HCT116 (cell line): ENCODE measurements around the gene RYR2. TPM values are rescaled to one million over a fixed set of nuclear protein-coding genes. Genes with fewer than 3 reads are reported as not detected.

Source experiments
- ATAC-seq: fragments of 200-7000 bp; cut with Tn5 transposase; 2 replicates; pipeline ENCODE4 v1.9.1; 2020; ENCODE audit warnings: mild to moderate bottlenecking, moderate library complexity
- BruUV-seq: library from RNA; stranded (reverse); fragments of 400-500 nt; replicated peaks from 2 replicates; lab custom pipeline; 2021; lab: Mats Ljungman, UMichigan
- CTCF ChIA-PET: fragments of 300-600 bp; sonication (Branson Sonifier 250); formaldehyde crosslinking; loops from one replicate; lab custom pipeline; 2021; ENCODE audit warnings: antibody characterized with exemption; lab: Charles Lee
- POLR2A ChIA-PET: fragments of 300-600, 350-600 bp; sonication (Branson Sonifier 250); formaldehyde crosslinking; loops from one replicate; lab custom pipeline; 2021; ENCODE audit warnings: antibody characterized with exemption; lab: Charles Lee
- RAD21 ChIA-PET, 2 experiments: fragments of 300-600 bp; sonication (Branson Sonifier 250); formaldehyde crosslinking; loops; one replicate each; lab custom pipeline; 2023; ENCODE audit warnings: low total read pairs in 2 of 2; ENCODE audit not compliant: uncharacterized antibody in 2 of 2, unreplicated experiment in 2 of 2, low non-redundant PET in 1 of 2; lab: Charles Lee
- DNase-seq: peaks from one replicate; pipeline ENCODE4 v3.0.0-alpha.2; 2010; ENCODE audit warnings: low read depth, low spot score
- H2AFZ ChIP-seq: fragments of 200-600 bp; shearing (Covaris generic), sonication (generic); 2 replicates; pipeline ENCODE4 v1.6.1; 2017; ENCODE audit warnings: low read depth, mixed run types, mixed read lengths, antibody characterized with exemption, low read length; ENCODE audit not compliant: poor library complexity, severe bottlenecking
- H3K27ac ChIP-seq: 2 replicates; pipeline ENCODE4 v1.5.1; 2012; ENCODE audit warnings: low read depth, low read length
- H3K27me3 ChIP-seq: fragments of 200-600 bp; sonication (generic); 2 replicates; pipeline ENCODE4 v1.6.1; 2016; ENCODE audit warnings: mixed run types, low read length, mixed read lengths; ENCODE audit not compliant: insufficient read depth
- H3K36me3 ChIP-seq, 2 experiments: fragments of 200-500 bp in 1 of 2; fragments of 200-600 bp in 1 of 2; sonication (Bioruptor generic) in 1 of 2; sonication (generic) in 1 of 2; 2 replicates each; pipeline versions ENCODE4 v1.5.1 to v1.6.1; 2014 to 2016; ENCODE audit warnings: low read length in 2 of 2, inconsistent platforms in 1 of 2, mixed read lengths in 1 of 2, mixed run types in 1 of 2; ENCODE audit not compliant: insufficient read depth in 2 of 2, control insufficient read depth in 1 of 2
- H3K4me1 ChIP-seq, 2 experiments: fragments of 200-600 bp in 1 of 2; sonication (generic) in 1 of 2; 2 replicates each; pipeline versions ENCODE4 v1.5.1 to v1.6.1; 2012 to 2017; ENCODE audit warnings: low read length in 2 of 2, inconsistent platforms in 1 of 2, mild to moderate bottlenecking in 1 of 2, mixed read lengths in 1 of 2, mixed run types in 1 of 2, moderate library complexity in 1 of 2; ENCODE audit not compliant: insufficient read depth in 2 of 2, control insufficient read depth in 1 of 2
- H3K4me2 ChIP-seq: fragments of 200-600 bp; sonication (generic); 2 replicates; pipeline ENCODE4 v1.6.1; 2017; ENCODE audit warnings: mixed run types, low read length, mixed read lengths
- H3K4me3 ChIP-seq, 2 experiments: fragments of 200-600 bp in 1 of 2; sonication (generic) in 1 of 2; replicated peaks in 1 of 2; 2 replicates each; pipeline ENCODE4 v1.5.1; 2011 to 2016; ENCODE audit warnings: low read length in 2 of 2, control low read depth in 1 of 2, low read depth in 1 of 2, mild to moderate bottlenecking in 1 of 2, mixed read lengths in 1 of 2, mixed run types in 1 of 2
- H3K79me2 ChIP-seq: fragments of 200-600 bp; sonication (generic); 2 replicates; pipeline ENCODE4 v1.6.1; 2017; ENCODE audit warnings: mild to moderate bottlenecking, mixed run types, low read length, moderate library complexity, mixed read lengths; ENCODE audit not compliant: insufficient read depth
- H3K9ac ChIP-seq: fragments of 200-600 bp; sonication (generic); 2 replicates; pipeline ENCODE4 v1.6.1; 2016; ENCODE audit warnings: low read length, mixed read lengths
- H3K9me2 ChIP-seq: fragments of 200-600 bp; sonication (generic), shearing (Covaris generic); 2 replicates; pipeline ENCODE4 v1.6.1; 2017; ENCODE audit warnings: mixed run types, mild to moderate bottlenecking, moderate library complexity; ENCODE audit not compliant: insufficient read depth
- H3K9me3 ChIP-seq, 2 experiments: fragments of 200-500 bp in 1 of 2; fragments of 200-600 bp in 1 of 2; sonication (Bioruptor generic) in 1 of 2; sonication (generic) in 1 of 2; 2 replicates each; pipeline ENCODE4 v1.6.1; 2014 to 2017; ENCODE audit warnings: low read length in 2 of 2, mixed read lengths in 2 of 2, inconsistent platforms in 1 of 2, low read depth in 1 of 2, mild to moderate bottlenecking in 1 of 2, mixed run types in 1 of 2, moderate library complexity in 1 of 2; ENCODE audit not compliant: control insufficient read depth in 1 of 2, insufficient read depth in 1 of 2
- H4K20me1 ChIP-seq: fragments of 200-600 bp; sonication (generic), shearing (Covaris generic); 2 replicates; pipeline ENCODE4 v1.6.1; 2017; ENCODE audit warnings: mixed run types, mild to moderate bottlenecking, moderate library complexity; ENCODE audit not compliant: insufficient read depth
- CEBPB ChIP-seq: IDR thresholded peaks from 2 replicates; pipeline ENCODE4 v1.6.1; 2012; ENCODE audit warnings: low read depth
- EGR1 ChIP-seq: IDR thresholded peaks from 2 replicates; pipeline ENCODE4 v1.6.1; 2012; ENCODE audit warnings: low read depth
- ELF1 ChIP-seq: IDR thresholded peaks from 2 replicates; pipeline ENCODE4 v1.6.1; 2012; ENCODE audit warnings: low read depth, borderline replicate concordance
- EZH2 ChIP-seq: fragments of 200-600 bp; sonication (generic); IDR thresholded peaks from 2 replicates; pipeline ENCODE4 v1.6.1; 2017; ENCODE audit warnings: antibody characterized with exemption, mixed run types
- JUND ChIP-seq: IDR thresholded peaks from 2 replicates; pipeline ENCODE4 v1.6.1; 2012
- MAX ChIP-seq: IDR thresholded peaks from 2 replicates; pipeline ENCODE4 v1.6.1; 2012
- POLR2A ChIP-seq: IDR thresholded peaks from 2 replicates; pipeline ENCODE4 v1.7.0; 2011; ENCODE audit warnings: borderline replicate concordance; ENCODE audit not compliant: insufficient read depth, insufficient read length; ENCODE audit errors: extremely low read depth
- SIN3A ChIP-seq: IDR thresholded peaks from 2 replicates; pipeline ENCODE4 v1.6.1; 2012; ENCODE audit warnings: low read depth
- SRF ChIP-seq: IDR thresholded peaks from 2 replicates; pipeline ENCODE4 v1.6.1; 2012; ENCODE audit warnings: low read depth
- TCF7L2 ChIP-seq: IDR thresholded peaks from 2 replicates; pipeline ENCODE4 v1.7.0; 2011; ENCODE audit warnings: borderline replicate concordance, inconsistent platforms; ENCODE audit not compliant: insufficient read depth, insufficient read length; ENCODE audit errors: extremely low read depth
- YY1 ChIP-seq: IDR thresholded peaks from 2 replicates; pipeline ENCODE4 v1.6.1; 2011; ENCODE audit warnings: low read length, low read depth, moderate library complexity, mild to moderate bottlenecking; ENCODE audit not compliant: insufficient replicate concordance; ENCODE audit errors: extremely low read depth
- ZBTB33 ChIP-seq: IDR thresholded peaks from 2 replicates; pipeline ENCODE4 v1.6.1; 2011; ENCODE audit warnings: mild to moderate bottlenecking, low read length, moderate library complexity; ENCODE audit not compliant: insufficient replicate concordance; ENCODE audit errors: extremely low read depth
- ZFX ChIP-seq: fragments of 450-650 bp; IDR thresholded peaks from 2 replicates; pipeline ENCODE4 v1.6.1; 2017
- intact Hi-C: fragments of 100-400 bp; cut with micrococcal nuclease; formaldehyde crosslinking; loops from 2 replicates; pipeline ENCODE4 v1.10.0; 2022
- total RNA-seq: library from RNA; stranded (reverse); gene quantifications from one replicate; pipeline ENCODE4 v1.2.1, GENCODE V29; 2021; ENCODE audit not compliant: unreplicated experiment
- TF ChIP-seq, protein P1 (sequence below): IDR thresholded peaks from 2 replicates; pipeline ENCODE4 v1.6.1; 2012; ENCODE audit warnings: low read depth
- TF ChIP-seq, protein P2 (sequence below): IDR thresholded peaks from 2 replicates; pipeline ENCODE4 v1.6.1; 2012
- TF ChIP-seq, protein P3 (sequence below), 3 experiments: fragments of 200-600 bp in 1 of 3; sonication (generic) in 1 of 3; IDR thresholded peaks in 2 of 3; conservative IDR thresholded peaks in 1 of 3; 2 replicates each; pipeline ENCODE4 v1.5.1; 2012 to 2017; ENCODE audit warnings: low read depth in 2 of 3, low read length in 2 of 3, antibody characterized with exemption in 1 of 3, borderline replicate concordance in 1 of 3, control low read depth in 1 of 3, mild to moderate bottlenecking in 1 of 3, mixed read lengths in 1 of 3, mixed run types in 1 of 3, moderate library complexity in 1 of 3; ENCODE audit not compliant: insufficient read depth in 1 of 3

The RYR2 gene
- total RNA-seq, 1 experiment from 2014 or later, result 0.02 TPM

DNA sequence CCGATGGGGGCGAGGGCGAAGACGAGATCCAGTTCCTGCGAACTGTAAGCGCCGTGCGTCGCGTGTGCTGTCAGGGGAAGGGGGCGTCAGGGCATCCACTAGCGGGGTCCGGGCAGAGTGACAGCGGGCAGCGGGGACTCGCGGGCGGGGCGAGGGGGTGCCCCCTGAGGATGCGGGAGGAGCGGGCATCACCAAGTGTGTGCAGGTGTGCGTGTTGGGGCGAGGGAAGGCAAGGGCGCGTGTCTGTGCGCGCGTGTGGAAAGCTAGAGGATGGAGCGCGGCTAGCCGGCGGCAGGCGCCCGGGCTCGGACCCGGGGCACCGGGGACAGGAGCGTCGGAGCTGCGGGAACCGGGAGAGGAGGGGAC, 525 bp downstream of the RYR2 start:
- no TSS peak for BruUV-seq
- ChIA-PET RAD21 (no interaction called here), CTCF (no interaction called here), POLR2A (no interaction called here)
- H3K4me3 ChIP-seq, result no peak overlapping the region
- ATAC-seq, result no peak
- H3K9me2 ChIP-seq, result no peaks in the 10 kb centered on the region
- no peak overlapping the region for H3K27ac ChIP-seq
- intact Hi-C loops, result no loop called here
- no peak for DNase-seq
- H2AFZ ChIP-seq, result no peak overlapping the region
- no peak overlapping the region for H3K4me2 ChIP-seq
- 0 out of 2 replicates have a peak, but pooled peaks cover 9% of the 10 kb centered on the region for H3K27me3 ChIP-seq
- no peaks in the 10 kb centered on the region for H3K4me1 ChIP-seq
- no peaks in the 10 kb centered on the region for H4K20me1 ChIP-seq
- no peaks in the 10 kb centered on the region for H3K9me3 ChIP-seq
- TF ChIP-seq EZH2 (no peak), SRF (no peak), ZBTB33 (no peak), EGR1 (no peak), ZFX (no peak), YY1 (no peak), POLR2A (no peak), ELF1 (no peak), TCF7L2 (no peak), CEBPB (no peak), JUND (no peak), MAX (no peak), SIN3A (no peak)
- TF ChIP-seq, protein P1, sequence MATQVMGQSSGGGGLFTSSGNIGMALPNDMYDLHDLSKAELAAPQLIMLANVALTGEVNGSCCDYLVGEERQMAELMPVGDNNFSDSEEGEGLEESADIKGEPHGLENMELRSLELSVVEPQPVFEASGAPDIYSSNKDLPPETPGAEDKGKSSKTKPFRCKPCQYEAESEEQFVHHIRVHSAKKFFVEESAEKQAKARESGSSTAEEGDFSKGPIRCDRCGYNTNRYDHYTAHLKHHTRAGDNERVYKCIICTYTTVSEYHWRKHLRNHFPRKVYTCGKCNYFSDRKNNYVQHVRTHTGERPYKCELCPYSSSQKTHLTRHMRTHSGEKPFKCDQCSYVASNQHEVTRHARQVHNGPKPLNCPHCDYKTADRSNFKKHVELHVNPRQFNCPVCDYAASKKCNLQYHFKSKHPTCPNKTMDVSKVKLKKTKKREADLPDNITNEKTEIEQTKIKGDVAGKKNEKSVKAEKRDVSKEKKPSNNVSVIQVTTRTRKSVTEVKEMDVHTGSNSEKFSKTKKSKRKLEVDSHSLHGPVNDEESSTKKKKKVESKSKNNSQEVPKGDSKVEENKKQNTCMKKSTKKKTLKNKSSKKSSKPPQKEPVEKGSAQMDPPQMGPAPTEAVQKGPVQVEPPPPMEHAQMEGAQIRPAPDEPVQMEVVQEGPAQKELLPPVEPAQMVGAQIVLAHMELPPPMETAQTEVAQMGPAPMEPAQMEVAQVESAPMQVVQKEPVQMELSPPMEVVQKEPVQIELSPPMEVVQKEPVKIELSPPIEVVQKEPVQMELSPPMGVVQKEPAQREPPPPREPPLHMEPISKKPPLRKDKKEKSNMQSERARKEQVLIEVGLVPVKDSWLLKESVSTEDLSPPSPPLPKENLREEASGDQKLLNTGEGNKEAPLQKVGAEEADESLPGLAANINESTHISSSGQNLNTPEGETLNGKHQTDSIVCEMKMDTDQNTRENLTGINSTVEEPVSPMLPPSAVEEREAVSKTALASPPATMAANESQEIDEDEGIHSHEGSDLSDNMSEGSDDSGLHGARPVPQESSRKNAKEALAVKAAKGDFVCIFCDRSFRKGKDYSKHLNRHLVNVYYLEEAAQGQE, result no peak
- TF ChIP-seq, protein P2, sequence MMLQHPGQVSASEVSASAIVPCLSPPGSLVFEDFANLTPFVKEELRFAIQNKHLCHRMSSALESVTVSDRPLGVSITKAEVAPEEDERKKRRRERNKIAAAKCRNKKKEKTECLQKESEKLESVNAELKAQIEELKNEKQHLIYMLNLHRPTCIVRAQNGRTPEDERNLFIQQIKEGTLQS, result no peak
- TF ChIP-seq, protein P3, sequence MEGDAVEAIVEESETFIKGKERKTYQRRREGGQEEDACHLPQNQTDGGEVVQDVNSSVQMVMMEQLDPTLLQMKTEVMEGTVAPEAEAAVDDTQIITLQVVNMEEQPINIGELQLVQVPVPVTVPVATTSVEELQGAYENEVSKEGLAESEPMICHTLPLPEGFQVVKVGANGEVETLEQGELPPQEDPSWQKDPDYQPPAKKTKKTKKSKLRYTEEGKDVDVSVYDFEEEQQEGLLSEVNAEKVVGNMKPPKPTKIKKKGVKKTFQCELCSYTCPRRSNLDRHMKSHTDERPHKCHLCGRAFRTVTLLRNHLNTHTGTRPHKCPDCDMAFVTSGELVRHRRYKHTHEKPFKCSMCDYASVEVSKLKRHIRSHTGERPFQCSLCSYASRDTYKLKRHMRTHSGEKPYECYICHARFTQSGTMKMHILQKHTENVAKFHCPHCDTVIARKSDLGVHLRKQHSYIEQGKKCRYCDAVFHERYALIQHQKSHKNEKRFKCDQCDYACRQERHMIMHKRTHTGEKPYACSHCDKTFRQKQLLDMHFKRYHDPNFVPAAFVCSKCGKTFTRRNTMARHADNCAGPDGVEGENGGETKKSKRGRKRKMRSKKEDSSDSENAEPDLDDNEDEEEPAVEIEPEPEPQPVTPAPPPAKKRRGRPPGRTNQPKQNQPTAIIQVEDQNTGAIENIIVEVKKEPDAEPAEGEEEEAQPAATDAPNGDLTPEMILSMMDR (IDR thresholded peaks at IDR 0.05 in 2 of 3, conservative IDR thresholded peaks at IDR 0.05 in 1 of 3; ENCODE audit: borderline replicate concordance in 1 of 3, insufficient read depth in 1 of 3, low read depth in 2 of 3, low read length in 2 of 3), result no peak
- H3K36me3 ChIP-seq, result no peaks in the 10 kb centered on the region
- H3K9ac ChIP-seq, result no peak overlapping the region
- no peaks in the 10 kb centered on the region for H3K79me2 ChIP-seq
